Stimulated activated CD4-positive, alpha-beta T cell treated with anti-CD3 and anti-CD28 coated beads, Interleukin-15, amount 100 ng/mL, for 48 hours (primary cell): ENCODE measurements around the gene FEM1B.

ENCODE experiments used
- DNase-seq, 2 donors: peaks; one replicate each; pipeline ENCODE4 v3.0.0-alpha.2; 2020; ENCODE audit warnings: low read depth in 2 of 2

The FEM1B gene

GRCh38 chr15:68285259-68285980, 7.9 kb downstream of the FEM1B start:
- no peak for DNase-seq

- DNase-seq = no peak
Observed at GRCh38 chr15:68286256-68286655, 8.7 kb downstream of the FEM1B start.

DNA sequence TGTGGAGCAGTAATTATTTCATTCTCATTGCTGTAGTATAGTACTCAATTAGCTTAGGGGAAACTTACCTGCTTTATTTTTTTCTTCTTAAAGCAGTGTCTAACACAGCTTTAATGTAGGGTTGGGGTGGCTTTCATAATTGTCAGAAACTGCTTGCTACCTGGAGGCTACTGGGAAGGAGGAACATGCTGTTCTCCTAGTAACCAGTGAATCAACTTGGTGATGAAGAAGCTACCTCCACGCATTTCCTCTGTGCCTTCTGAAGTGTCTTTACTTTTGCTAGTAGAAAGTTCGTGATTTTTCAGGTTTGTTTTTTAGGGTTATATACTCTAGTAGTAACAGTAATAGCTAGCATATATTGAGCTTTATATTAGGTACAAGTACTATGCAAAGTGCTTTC, 11.5 kb downstream of the FEM1B start:
- DNase-seq = no peak

DNA sequence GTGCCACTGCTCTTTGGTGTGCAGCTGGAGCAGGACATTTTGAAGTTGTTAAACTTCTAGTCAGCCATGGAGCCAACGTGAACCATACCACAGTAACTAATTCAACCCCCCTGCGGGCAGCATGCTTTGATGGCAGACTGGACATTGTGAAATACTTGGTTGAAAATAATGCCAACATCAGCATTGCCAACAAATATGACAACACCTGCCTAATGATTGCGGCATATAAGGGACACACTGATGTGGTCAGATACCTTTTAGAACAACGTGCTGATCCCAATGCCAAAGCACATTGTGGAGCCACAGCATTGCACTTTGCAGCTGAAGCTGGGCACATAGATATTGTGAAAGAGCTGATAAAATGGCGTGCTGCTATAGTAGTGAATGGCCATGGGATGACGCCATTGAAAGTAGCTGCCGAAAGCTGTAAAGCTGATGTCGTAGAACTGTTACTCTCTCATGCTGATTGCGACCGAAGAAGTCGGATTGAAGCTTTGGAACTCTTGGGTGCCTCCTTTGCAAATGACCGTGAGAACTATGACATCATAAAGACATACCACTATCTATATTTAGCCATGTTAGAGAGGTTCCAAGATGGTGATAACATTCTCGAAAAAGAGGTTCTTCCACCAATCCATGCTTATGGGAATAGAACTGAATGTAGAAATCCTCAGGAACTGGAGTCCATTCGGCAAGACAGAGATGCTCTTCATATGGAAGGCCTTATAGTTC, 12.2 kb downstream of the FEM1B start:
- no peak for DNase-seq

- no peak for DNase-seq
Observed at GRCh38 chr15:68290715-68291114, 13.2 kb downstream of the FEM1B start.

GRCh38 chr15:68292157-68292781, 14.7 kb downstream of the FEM1B start:
- no peak for DNase-seq

DNA sequence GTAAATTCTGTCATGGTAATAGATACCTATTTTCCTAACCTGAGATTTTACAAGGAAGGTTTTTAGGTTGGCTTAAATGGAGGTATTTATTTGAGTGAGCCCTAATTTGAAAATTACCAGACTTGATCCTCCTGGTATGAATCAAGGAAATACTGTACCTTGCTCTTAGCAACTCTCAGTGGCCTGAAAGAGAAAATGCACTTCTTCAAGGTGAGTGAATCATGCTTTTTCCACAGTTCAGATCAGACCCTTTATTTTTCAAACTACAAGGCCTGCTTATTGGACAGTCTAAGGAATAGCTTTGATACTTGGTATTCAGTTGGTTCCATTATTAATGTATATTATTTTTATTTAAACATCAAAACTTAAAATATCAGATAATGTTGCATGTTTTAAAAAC, 15.4 kb downstream of the FEM1B start:
- no peak for DNase-seq

- no peak for DNase-seq
Observed at GRCh38 chr15:68295014-68295805, 17.7 kb downstream of the FEM1B start.

- DNase-seq = no peak
Observed at GRCh38 chr15:68298336-68298735, 20.8 kb downstream of the FEM1B start.

- DNase-seq = no peak
Observed at GRCh38 chr15:68298882-68299381, 21.4 kb downstream of the FEM1B start.

GRCh38 chr15:68299436-68299835, 21.9 kb downstream of the FEM1B start:
- no peak for DNase-seq

DNA sequence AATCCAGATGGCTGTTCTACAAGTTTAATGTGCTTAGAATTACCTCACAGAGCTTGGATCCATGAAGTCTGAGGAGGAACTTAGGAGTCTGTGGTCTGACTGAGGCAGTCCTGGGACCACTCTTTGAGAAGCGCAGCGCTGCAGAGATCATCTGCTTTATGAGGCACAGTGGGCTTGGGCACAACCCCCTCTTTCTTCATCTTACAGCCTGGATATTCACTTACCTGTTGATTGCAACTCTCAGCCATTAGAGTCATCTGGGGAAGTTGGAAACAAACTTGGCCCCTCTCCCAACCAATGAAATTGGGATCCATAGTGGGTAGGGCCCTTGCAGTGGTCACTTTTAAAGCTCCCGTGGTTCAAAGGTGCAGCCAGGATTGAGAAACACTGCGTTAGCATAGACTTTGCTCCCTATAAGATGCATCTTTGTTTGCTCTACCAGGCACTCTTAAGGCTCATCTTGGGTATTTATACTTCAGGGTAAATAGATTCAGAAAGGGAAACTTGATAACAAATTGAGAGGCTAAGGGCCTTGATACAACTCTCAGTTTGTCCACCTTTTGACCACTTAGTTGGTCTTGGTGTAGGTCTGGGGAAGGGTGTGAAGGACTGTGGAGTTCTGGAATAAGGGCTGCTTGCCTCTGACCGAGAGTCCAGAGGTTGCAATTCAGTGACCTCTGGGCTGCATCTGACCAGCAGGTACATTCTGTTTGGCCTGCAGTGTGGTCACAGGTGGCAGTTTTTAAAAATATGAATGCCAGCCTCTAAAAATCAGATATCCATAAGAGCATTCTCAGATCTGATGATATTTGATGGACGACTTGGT, 22.8 kb downstream of the FEM1B start:
- no peak for DNase-seq

DNA sequence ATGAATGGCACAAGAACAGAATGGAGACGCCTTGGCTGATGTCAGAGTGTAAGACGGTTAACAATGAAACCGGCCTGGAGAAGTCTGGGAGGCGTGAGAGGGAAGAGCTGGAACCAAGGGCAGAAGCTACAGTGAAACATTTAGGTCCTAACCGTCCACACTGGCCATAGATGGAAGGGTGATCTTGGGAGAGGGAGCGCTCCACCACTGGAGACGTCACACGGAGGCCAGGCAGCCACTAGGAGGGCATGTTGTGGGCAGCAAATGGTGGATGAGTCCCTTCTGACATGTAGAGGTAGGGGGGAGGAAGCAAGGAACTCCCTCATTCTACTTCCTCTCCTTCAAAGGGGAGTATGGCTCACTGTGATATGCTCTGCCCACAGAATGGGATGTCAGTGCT, 23.8 kb downstream of the FEM1B start:
- DNase-seq = no peak

DNA sequence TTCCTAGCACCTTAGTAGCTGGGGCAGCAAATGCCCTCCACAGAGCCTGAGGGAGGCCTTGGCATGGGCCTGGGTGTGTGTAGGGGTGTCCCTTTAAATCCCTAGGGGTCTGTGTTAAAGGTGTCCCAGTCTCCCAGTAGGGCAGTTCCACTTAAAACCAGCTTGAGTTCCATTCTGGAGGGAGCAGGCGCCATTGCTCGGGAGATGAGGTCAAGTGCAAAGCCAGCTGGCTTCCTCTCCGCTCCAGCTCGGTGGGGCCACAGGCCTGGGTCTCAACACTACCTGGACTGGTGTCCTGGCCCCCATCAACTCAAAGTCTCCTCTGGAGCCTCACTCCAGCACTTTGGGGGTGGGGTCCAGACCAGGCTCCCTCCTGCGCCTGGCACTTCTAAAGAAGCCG, 25.2 kb downstream of the FEM1B start:
- no peak for DNase-seq

- DNase-seq = no peak
Observed at GRCh38 chr15:68303134-68303533, 25.6 kb downstream of the FEM1B start.

GRCh38 chr15:68303560-68304436, 26.3 kb downstream of the FEM1B start:
- no peak for DNase-seq

- no peak for DNase-seq
Observed at GRCh38 chr15:68304589-68305337, 27.2 kb downstream of the FEM1B start.

GRCh38 chr15:68305420-68305871, 27.9 kb downstream of the FEM1B start:
- DNase-seq = no peak
